Psoas muscle (tissue), 8 donors: ENCODE data around the gene NKX1-1. TPM values are rescaled to one million over a fixed set of nuclear protein-coding genes. Genes with fewer than 3 reads are reported as not detected.

Experiments
- ATAC-seq, 4 donors: fragments of 200-7000 bp; cut with Tn5 transposase; one replicate each; pipeline ENCODE4 v1.9.1; 2020; ENCODE audit warnings: moderate library complexity in 3 of 4, mild to moderate bottlenecking in 2 of 4
- DNase-seq, 2 donors: peaks; one replicate each; pipeline ENCODE4 v3.0.0-alpha.2; 2020
- H3K27ac ChIP-seq: fragments of 200-600 bp; one replicate; pipeline ENCODE4 v1.8.0; 2022
- H3K27me3 ChIP-seq, 3 donors: fragments of 200-600 bp in 1 of 3; one replicate each; pipeline versions ENCODE4 v1.6.1 to v1.8.0; 2013 to 2022; ENCODE audit warnings: low read length in 2 of 3, mild to moderate bottlenecking in 2 of 3, moderate library complexity in 1 of 3; ENCODE audit not compliant: insufficient read depth in 3 of 3
- H3K36me3 ChIP-seq, 2 donors: fragments of 200-600 bp in 1 of 2; one replicate each; pipeline versions ENCODE4 v1.6.1 to v1.8.0; 2013 to 2022; ENCODE audit warnings: low read depth in 1 of 2, mild to moderate bottlenecking in 1 of 2, moderate library complexity in 1 of 2; ENCODE audit not compliant: insufficient read depth in 1 of 2
- H3K4me1 ChIP-seq: fragments of 200-600 bp; one replicate; pipeline ENCODE4 v1.8.0; 2022
- H3K4me3 ChIP-seq: fragments of 200-600 bp; one replicate; pipeline ENCODE4 v1.8.0; 2022; ENCODE audit warnings: mild to moderate bottlenecking
- H3K9me3 ChIP-seq: fragments of 200-600 bp; one replicate; pipeline ENCODE4 v1.8.0; 2022
- CTCF ChIP-seq: fragments of 200-600 bp; IDR thresholded peaks from one replicate; pipeline ENCODE4 v1.8.0; 2022; ENCODE audit warnings: antibody characterized with exemption
- WGBS, 3 donors: extraction: QIAGEN DNeasy Blood & Tissue Kit; methylation state at CpG; one replicate each; pipeline versions ENCODE4 v1.1.6 to v1.1.7; 2013; 5-methylcytosine and 5-hydroxymethylcytosine counted together
- intact Hi-C, 2 donors: fragments of 100-400 bp; cut with DNase I; formaldehyde crosslinking; loops; one replicate each; pipeline versions ENCODE4 v1.11.0 to v1.14.2; 2022
- polyA plus RNA-seq, 3 donors: library from polyadenylated mRNA; stranded (reverse); fragments of 200-250 nt; gene quantifications; one replicate each; pipeline ENCODE4 v1.2.3, GENCODE V29; 2013
- total RNA-seq, 4 donors: library from RNA; stranded (reverse); fragmentation: NEBNext Ultra II Directional in 2 of 4; extraction: Animal tissue kit (Norgen Biotek cat#: 25700) in 2 of 4; gene quantifications; one replicate each; pipeline versions ENCODE4 v1.2.1 to v1.2.4, GENCODE V29; 2021 to 2023
- donor health status: healthy with polysubstance abuse.
- donor health status: DM: no; HTN: no; CAD: no; lungs with moderate emphysema.
- donor health status: Bipolar disorder and iron deficiency.
- donor health status: healthy.
- donor health status: DM: yes; HTN: yes; CAD: no.
- donor health status: DM: no; HTN: no; CAD: no.
- donor health status: DM: no; HTN: no; CAD: no.
- donor health status: DM: yes; HTN: yes; CAD: no.

Gene NKX1-1
- total and polyA plus RNA-seq, 7 donors: not detected

GRCh38 chr4:1358421-1359143 lies 47.7 kb downstream of the NKX1-1 start:
- no peak for ATAC-seq
- Histone ChIP-seq H3K9me3 (no peaks in the 10 kb centered on the region), H3K27ac (no peak overlapping the region), H3K27me3 (no peaks in the 10 kb centered on the region), H3K36me3 (peaks cover 0 to 29% of the 10 kb centered on the region in 2 donors), H3K4me1 (no peaks in the 10 kb centered on the region), H3K4me3 (no peak overlapping the region)
- TF ChIP-seq CTCF: no peak
- DNase-seq: no peak
- intact Hi-C loops: loop anchor here (5.0 to 10.0 kb wide), 3 partner anchors 154 to 274 kb away; no protein-coding TSS in a partner anchor
- 88 to 89% (median 88%) methylated on average over 38 of the region's 38 CpGs for WGBS, 3 donors

GRCh38 chr4:1357356-1358248 lies 48.6 kb downstream of the NKX1-1 start:
- Histone ChIP-seq H3K27ac (no peak overlapping the region), H3K36me3 (peaks cover 0 to 32% of the 10 kb centered on the region in 2 donors), H3K4me3 (no peak overlapping the region), H3K9me3 (no peaks in the 10 kb centered on the region), H3K27me3 (no peaks in the 10 kb centered on the region), H3K4me1 (no peaks in the 10 kb centered on the region)
- intact Hi-C loops: loop anchor here (2.0 to 10.0 kb wide), 4 partner anchors 155 to 275 kb away; no protein-coding TSS in a partner anchor
- DNase-seq: no peak
- WGBS, 3 donors: 66 to 75% (median 74%) methylated on average over 26 to 27 of the region's 27 CpGs
- no peak for ATAC-seq
- no peak for TF ChIP-seq CTCF

GRCh38 chr4:1356181-1356998 lies 49.9 kb downstream of the NKX1-1 start:
- Histone ChIP-seq H3K9me3 (no peaks in the 10 kb centered on the region), H3K4me3 (no peak overlapping the region), H3K27me3 (no peaks in the 10 kb centered on the region), H3K4me1 (no peaks in the 10 kb centered on the region), H3K27ac (no peak overlapping the region), H3K36me3 (peaks cover 0 to 38% of the 10 kb centered on the region in 2 donors)
- TF ChIP-seq CTCF: peak; percentile 85
- intact Hi-C loops: loop anchor here (2.0 to 10.0 kb wide), 4 partner anchors 156 to 276 kb away; no protein-coding TSS in a partner anchor
- peak; percentile 43 to 71 (median 58) for ATAC-seq
- WGBS, 3 donors: 46 to 54% (median 49%) methylated on average over 28 of the region's 28 CpGs
- DNase-seq: peak; percentile 64 to 80

- intact Hi-C loops: loop anchor here (5.0 to 10.0 kb wide), 3 partner anchors 157 to 277 kb away; no protein-coding TSS in a partner anchor
- no peaks in the 10 kb centered on the region for H3K4me1 ChIP-seq
- peak in 1 of 2 donors; percentile 39 for DNase-seq
- no peaks in the 10 kb centered on the region for H3K27me3 ChIP-seq
- no peak overlapping the region for H3K27ac ChIP-seq
- no peak for ATAC-seq
- H3K9me3 ChIP-seq: no peaks in the 10 kb centered on the region
- no peak overlapping the region for H3K4me3 ChIP-seq
- 86 to 92% (median 91%) methylated on average over 14 of the region's 14 CpGs for WGBS, 3 donors
- no peak for TF ChIP-seq CTCF
- H3K36me3 ChIP-seq: peaks cover 0 to 40% of the 10 kb centered on the region in 2 donors
Observed at GRCh38 chr4:1355378-1355777, 50.9 kb downstream of the NKX1-1 start.
